Neural progenitor cell (in vitro differentiated cells): ENCODE data around the gene SMARCAD1. TPM values are rescaled to one million over a fixed set of nuclear protein-coding genes. Genes with fewer than 3 reads are reported as not detected.
"Not testable (repeated sequence)": the region's sequence is repeated elsewhere in the genome, so short reads cannot be mapped to it uniquely, and the experiment has no call there.

ENCODE experiments used
- DNase-seq: peaks from one replicate; pipeline ENCODE4 v3.0.0-alpha.2; 2016; ENCODE audit warnings: low spot score
- H2AFZ ChIP-seq: fragments of 200-600 bp; sonication (generic); replicated peaks from 2 replicates; pipeline ENCODE4 v1.6.1; 2016; ENCODE audit warnings: antibody characterized with exemption
- H3F3A ChIP-seq: fragments of 200-600 bp; sonication (generic); 2 replicates; pipeline ENCODE4 v1.6.1; 2016; ENCODE audit warnings: antibody characterized with exemption, low read depth
- H3K27ac ChIP-seq: fragments of 200-600 bp; sonication (generic); 2 replicates; pipeline ENCODE4 v1.5.1; 2016; ENCODE audit warnings: mild to moderate bottlenecking
- H3K27me3 ChIP-seq: fragments of 200-600 bp; sonication (generic); 2 replicates; pipeline ENCODE4 v1.6.1; 2016; ENCODE audit warnings: mild to moderate bottlenecking, moderate library complexity
- H3K36me3 ChIP-seq: fragments of 200-600 bp; sonication (generic); 2 replicates; pipeline ENCODE4 v1.5.1; 2016
- H3K4me1 ChIP-seq: fragments of 200-600 bp; sonication (generic); 2 replicates; pipeline ENCODE4 v1.6.1; 2016; ENCODE audit warnings: mixed run types
- H3K4me2 ChIP-seq: fragments of 200-600 bp; sonication (generic); 2 replicates; pipeline ENCODE4 v1.6.1; 2016
- H3K4me3 ChIP-seq: fragments of 200-600 bp; sonication (generic); 2 replicates; pipeline ENCODE4 v1.5.1; 2016
- H3K79me2 ChIP-seq: fragments of 200-600 bp; sonication (generic); 2 replicates; pipeline ENCODE4 v1.6.1; 2016; ENCODE audit warnings: low read depth
- H3K9ac ChIP-seq: fragments of 200-600 bp; sonication (generic); 2 replicates; pipeline ENCODE4 v1.6.1; 2016
- H3K9me3 ChIP-seq: fragments of 200-600 bp; sonication (generic); 2 replicates; pipeline ENCODE4 v1.5.1; 2016; ENCODE audit warnings: low read depth
- H4K20me1 ChIP-seq: fragments of 200-600 bp; sonication (generic); 2 replicates; pipeline ENCODE4 v1.6.1; 2016; ENCODE audit warnings: low read depth
- H3K27ac Mint-ChIP-seq: 3 replicates; pipeline ENCODE4 v1.8.0; 2021; ENCODE audit warnings: mixed read lengths
- H3K27me3 Mint-ChIP-seq: 2 replicates; pipeline ENCODE4 v1.8.0; 2022; ENCODE audit warnings: low read depth, mild to moderate bottlenecking, inconsistent platforms, moderate library complexity, mixed read lengths; ENCODE audit not compliant: insufficient read depth
- H3K36me3 Mint-ChIP-seq: 3 replicates; pipeline ENCODE4 v1.8.0; 2021; ENCODE audit warnings: mixed read lengths
- H3K4me1 Mint-ChIP-seq: 3 replicates; pipeline ENCODE4 v1.8.0; 2021; ENCODE audit warnings: mixed read lengths
- H3K4me3 Mint-ChIP-seq: 3 replicates; pipeline ENCODE4 v1.8.0; 2021; ENCODE audit warnings: mild to moderate bottlenecking, moderate library complexity, mixed read lengths
- H3K9me3 Mint-ChIP-seq: 3 replicates; pipeline ENCODE4 v1.8.0; 2020; ENCODE audit warnings: mixed read lengths
- EZH2 ChIP-seq: fragments of 200-600 bp; sonication (generic); IDR thresholded peaks from 2 replicates; pipeline ENCODE4 v1.6.1; 2017; ENCODE audit warnings: antibody characterized with exemption, mild to moderate bottlenecking, moderate library complexity
- EZH2phosphoT487 ChIP-seq: fragments of 200-600 bp; sonication (generic); IDR thresholded peaks from 2 replicates; pipeline ENCODE4 v1.6.1; 2017; ENCODE audit warnings: antibody characterized with exemption
- total RNA-seq: library from RNA; depleted of rRNA; stranded (reverse); fragments of >200 nt; gene quantifications from 2 replicates; pipeline ENCODE4 v1.2.3, GENCODE V29; 2015; ENCODE audit warnings: low replicate concordance
- TF ChIP-seq, protein P1 (sequence below): fragments of 200-600 bp; sonication (generic); IDR thresholded peaks from 2 replicates; pipeline ENCODE4 v1.5.1; 2017; ENCODE audit warnings: antibody characterized with exemption, mild to moderate bottlenecking

SMARCAD1 gene
- total RNA-seq, 1 donor from 2014 or later = 115 TPM

DNA sequence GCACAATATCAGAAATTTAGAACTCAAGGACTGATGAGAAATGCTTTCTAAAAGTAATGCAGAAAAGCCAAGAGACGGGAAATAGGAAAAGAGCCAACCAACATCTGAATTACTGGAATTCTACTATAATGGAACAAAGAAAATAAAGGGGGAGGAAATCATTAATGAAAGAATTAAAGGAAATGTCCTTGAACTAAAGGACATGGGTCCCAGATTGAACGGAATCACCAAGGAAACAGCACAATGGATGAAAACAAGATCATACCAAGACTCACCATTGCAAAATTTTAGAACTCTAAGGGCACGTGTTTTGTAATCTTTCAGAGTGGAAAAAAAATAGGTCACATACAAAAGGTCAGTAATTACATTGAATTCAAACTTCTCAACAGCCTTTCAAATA, 99.0 kb downstream of the SMARCAD1 start:
- no peak for DNase-seq

DNA sequence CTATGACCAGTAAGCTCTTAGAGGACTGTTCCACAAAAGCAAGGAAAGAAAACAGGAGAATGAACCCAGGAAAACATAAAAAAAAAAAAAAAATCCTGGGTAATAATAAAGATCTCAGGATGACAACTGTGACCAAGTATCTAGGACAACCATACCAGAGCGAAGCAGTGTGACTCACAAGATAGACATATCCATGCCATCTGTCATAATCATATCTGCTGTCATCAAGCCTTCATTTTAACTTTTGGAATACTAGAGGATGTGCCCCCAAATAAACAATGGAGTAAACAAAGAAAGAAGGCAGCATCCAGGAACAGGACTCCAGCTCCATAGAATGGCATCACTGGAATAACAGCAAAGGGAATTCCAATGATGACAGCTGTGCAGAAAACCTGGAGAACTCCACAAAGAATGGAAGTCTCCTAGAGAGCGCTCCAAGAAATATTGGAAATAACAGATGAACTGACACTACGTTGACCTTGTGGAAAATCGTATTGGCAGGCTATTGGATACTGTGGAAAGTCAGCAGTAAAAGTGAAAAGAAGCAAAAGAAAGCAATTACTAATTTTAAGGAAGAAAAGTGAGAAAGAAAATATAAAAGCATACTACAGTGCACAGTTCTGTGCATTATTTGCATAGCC, 99.7 kb downstream of the SMARCAD1 start:
- Histone ChIP-seq H3K9ac (no peak overlapping the region), H3K4me1 (no peaks in the 10 kb centered on the region), H3K27me3 (no peaks in the 10 kb centered on the region), H2AFZ (no peak overlapping the region), H3K9me3 (no peaks in the 10 kb centered on the region), H3K36me3 (no peaks in the 10 kb centered on the region), H4K20me1 (no peaks in the 10 kb centered on the region), H3K4me3 (no peak overlapping the region), H3K27ac (no peak overlapping the region), H3K4me2 (no peak overlapping the region), H3F3A (no peaks in the 10 kb centered on the region), H3K79me2 (no peaks in the 10 kb centered on the region)
- no peak for DNase-seq
- no peak overlapping the region for H3K4me3 Mint-ChIP-seq
- no peaks in the 10 kb centered on the region for H3K27me3 Mint-ChIP-seq
- no peak overlapping the region for H3K27ac Mint-ChIP-seq
- peaks cover 8% of the 10 kb centered on the region for H3K4me1 Mint-ChIP-seq
- H3K36me3 Mint-ChIP-seq = no peaks in the 10 kb centered on the region
- no peak for TF ChIP-seq EZH2
- TF ChIP-seq EZH2phosphoT487 = no peak
- TF ChIP-seq, protein P1, sequence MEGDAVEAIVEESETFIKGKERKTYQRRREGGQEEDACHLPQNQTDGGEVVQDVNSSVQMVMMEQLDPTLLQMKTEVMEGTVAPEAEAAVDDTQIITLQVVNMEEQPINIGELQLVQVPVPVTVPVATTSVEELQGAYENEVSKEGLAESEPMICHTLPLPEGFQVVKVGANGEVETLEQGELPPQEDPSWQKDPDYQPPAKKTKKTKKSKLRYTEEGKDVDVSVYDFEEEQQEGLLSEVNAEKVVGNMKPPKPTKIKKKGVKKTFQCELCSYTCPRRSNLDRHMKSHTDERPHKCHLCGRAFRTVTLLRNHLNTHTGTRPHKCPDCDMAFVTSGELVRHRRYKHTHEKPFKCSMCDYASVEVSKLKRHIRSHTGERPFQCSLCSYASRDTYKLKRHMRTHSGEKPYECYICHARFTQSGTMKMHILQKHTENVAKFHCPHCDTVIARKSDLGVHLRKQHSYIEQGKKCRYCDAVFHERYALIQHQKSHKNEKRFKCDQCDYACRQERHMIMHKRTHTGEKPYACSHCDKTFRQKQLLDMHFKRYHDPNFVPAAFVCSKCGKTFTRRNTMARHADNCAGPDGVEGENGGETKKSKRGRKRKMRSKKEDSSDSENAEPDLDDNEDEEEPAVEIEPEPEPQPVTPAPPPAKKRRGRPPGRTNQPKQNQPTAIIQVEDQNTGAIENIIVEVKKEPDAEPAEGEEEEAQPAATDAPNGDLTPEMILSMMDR = no peak
- H3K9me3 Mint-ChIP-seq = peaks cover 3% of the 10 kb centered on the region

More for the DNA sequence above, 99.0 kb downstream of the SMARCAD1 start:
- H3K9me3 ChIP-seq = no peaks in the 10 kb centered on the region
- no peaks in the 10 kb centered on the region for H3K36me3 Mint-ChIP-seq
- no peaks in the 10 kb centered on the region for H4K20me1 ChIP-seq
- H3K4me2 ChIP-seq = no peak overlapping the region
- H3K4me1 ChIP-seq = no peaks in the 10 kb centered on the region
- no peak overlapping the region for H3K4me3 Mint-ChIP-seq
- peaks cover 8% of the 10 kb centered on the region for H3K4me1 Mint-ChIP-seq
- no peaks in the 10 kb centered on the region for H3K9me3 Mint-ChIP-seq
- H3K36me3 ChIP-seq = no peaks in the 10 kb centered on the region
- no peak overlapping the region for H3K9ac ChIP-seq
- H3K27ac Mint-ChIP-seq = no peak overlapping the region
- H3K4me3 ChIP-seq = no peak overlapping the region
- no peaks in the 10 kb centered on the region for H3K27me3 ChIP-seq
- no peaks in the 10 kb centered on the region for H3F3A ChIP-seq
- H2AFZ ChIP-seq = no peak overlapping the region
- no peaks in the 10 kb centered on the region for H3K27me3 Mint-ChIP-seq
- TF ChIP-seq, protein P1 = no peak
- TF ChIP-seq EZH2 (no peak), EZH2phosphoT487 (no peak)
- no peaks in the 10 kb centered on the region for H3K79me2 ChIP-seq
- H3K27ac ChIP-seq = no peak overlapping the region

DNA sequence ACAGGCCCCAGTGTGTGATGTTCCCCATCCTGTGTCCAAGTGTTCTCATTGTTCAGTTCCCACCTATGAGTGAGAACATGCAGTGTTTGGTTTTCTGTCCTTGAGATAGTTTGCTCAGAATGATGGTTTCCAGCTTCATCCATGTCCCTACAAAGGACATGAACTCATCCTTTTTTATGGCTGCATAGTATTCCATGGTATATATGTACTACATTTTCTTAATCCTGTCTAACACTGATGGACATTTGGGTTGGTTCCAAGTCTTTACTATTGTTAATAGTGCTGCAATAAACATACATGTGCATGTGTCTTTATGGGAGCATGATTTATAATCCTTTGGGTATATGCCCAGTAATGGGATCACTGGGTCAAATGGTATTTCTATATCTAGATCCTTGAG, 112.3 kb downstream of the SMARCAD1 start:
- H4K20me1 ChIP-seq, H3K79me2 ChIP-seq, H3K4me1 Mint-ChIP-seq, H3K9me3 ChIP-seq, H3K27me3 ChIP-seq, H3K4me3 ChIP-seq, H2AFZ ChIP-seq, H3K36me3 ChIP-seq, H3K4me2 ChIP-seq, H3K9ac ChIP-seq, H3K4me1 ChIP-seq, H3K27me3 Mint-ChIP-seq, H3K27ac ChIP-seq, H3F3A ChIP-seq, H3K36me3 Mint-ChIP-seq, DNase-seq, H3K27ac Mint-ChIP-seq, H3K4me3 Mint-ChIP-seq: not testable (repeated sequence)
- peaks cover 30% of the 10 kb centered on the region for H3K9me3 Mint-ChIP-seq

DNA sequence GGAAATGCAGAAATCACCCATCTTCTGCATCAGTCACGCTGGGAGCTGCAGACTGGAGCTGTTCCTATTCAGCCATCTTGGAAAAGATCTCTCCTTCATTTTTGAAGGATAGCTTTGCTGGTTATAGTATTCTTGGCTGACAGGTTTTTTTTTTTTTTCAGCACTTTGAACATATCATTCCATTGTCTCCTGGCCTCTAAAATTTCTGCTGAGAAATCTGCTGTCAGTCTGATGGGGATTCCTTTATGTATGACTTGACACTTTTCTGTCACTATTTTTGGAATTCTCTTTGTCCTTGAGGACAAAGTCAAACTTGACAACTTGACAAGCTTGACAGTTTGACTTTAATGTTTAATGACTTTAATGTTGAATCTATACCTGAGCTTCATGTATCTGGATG, 118.2 kb downstream of the SMARCAD1 start:
- no peaks in the 10 kb centered on the region for H3K27me3 Mint-ChIP-seq
- peaks cover 38% of the 10 kb centered on the region for H3K9me3 Mint-ChIP-seq

More for the DNA sequence above, 118.2 kb downstream of the SMARCAD1 start:
- no peak overlapping the region for H3K4me3 Mint-ChIP-seq
- Histone ChIP-seq H3K36me3 (no peaks in the 10 kb centered on the region), H3K9ac (no peak overlapping the region), H3K27ac (no peak overlapping the region), H3K9me3 (peaks cover 12% of the 10 kb centered on the region), H3K4me3 (no peak overlapping the region), H3K27me3 (no peaks in the 10 kb centered on the region), H3K4me2 (no peak overlapping the region), H2AFZ (no peak overlapping the region), H3F3A (peaks cover 3% of the 10 kb centered on the region), H4K20me1 (no peaks in the 10 kb centered on the region), H3K4me1 (no peaks in the 10 kb centered on the region), H3K79me2 (no peaks in the 10 kb centered on the region)
- no peak for DNase-seq
- no peak overlapping the region for H3K27ac Mint-ChIP-seq
- TF ChIP-seq, protein P1 = no peak
- no peak for TF ChIP-seq EZH2phosphoT487
- H3K4me1 Mint-ChIP-seq = no peaks in the 10 kb centered on the region
- H3K36me3 Mint-ChIP-seq = peaks cover 2% of the 10 kb centered on the region
